ENCODE results near the gene NDUFS6.
"Not testable (repeated sequence)": the region's sequence is repeated elsewhere in the genome, so short reads cannot be mapped to it uniquely, and the experiment has no call there.

Gene NDUFS6

GRCh38 chr5:1805326-1805725 lies 4.1 kb downstream of the NDUFS6 start:
- no peak overlapping the region for H3K4me3 Mint-ChIP-seq
- peaks cover 24% of the 10 kb centered on the region for H3K4me1 Mint-ChIP-seq (ENCODE audit: low read depth)
- H3K36me3 Mint-ChIP-seq (ENCODE audit: low read depth): peaks cover 37% of the 10 kb centered on the region
- no peak overlapping the region for H3K27ac Mint-ChIP-seq
- no peaks in the 10 kb centered on the region for H3K9me3 Mint-ChIP-seq
- no peaks in the 10 kb centered on the region for H3K27me3 Mint-ChIP-seq (ENCODE audit: low read depth)

GRCh38 chr5:1805736-1806135 lies 4.5 kb downstream of the NDUFS6 start:
- H3K27me3 Mint-ChIP-seq (ENCODE audit: low read depth): no peaks in the 10 kb centered on the region
- no peaks in the 10 kb centered on the region for H3K9me3 Mint-ChIP-seq
- peaks cover 37% of the 10 kb centered on the region for H3K36me3 Mint-ChIP-seq (ENCODE audit: low read depth)
- no peak overlapping the region for H3K4me3 Mint-ChIP-seq
- peaks cover 24% of the 10 kb centered on the region for H3K4me1 Mint-ChIP-seq (ENCODE audit: low read depth)
- H3K27ac Mint-ChIP-seq: no peak overlapping the region

DNA sequence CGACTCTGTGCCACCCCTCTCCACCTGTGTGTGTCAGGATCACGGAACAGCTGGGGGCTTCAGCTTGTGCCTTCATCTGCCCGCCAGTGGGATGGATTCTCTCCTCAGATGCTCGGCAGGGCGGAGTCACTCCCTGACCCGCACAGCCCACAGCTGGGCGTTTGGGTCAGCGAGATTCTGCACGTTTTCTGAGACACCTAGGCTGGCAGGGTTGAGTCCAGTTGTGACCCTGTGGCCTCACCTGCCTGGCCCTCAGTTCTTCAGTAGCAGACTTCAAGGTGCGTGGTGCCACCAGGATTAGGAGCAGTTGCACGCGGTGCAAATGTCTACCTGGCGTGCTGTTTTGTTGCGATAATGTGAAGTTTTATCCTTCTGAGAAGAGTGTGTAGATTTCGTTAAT lies 5.0 kb downstream of the NDUFS6 start:
- H3K4me3 Mint-ChIP-seq: no peak overlapping the region
- peaks cover 26% of the 10 kb centered on the region for H3K4me1 Mint-ChIP-seq (ENCODE audit: low read depth)
- no peaks in the 10 kb centered on the region for H3K9me3 Mint-ChIP-seq
- H3K36me3 Mint-ChIP-seq (ENCODE audit: low read depth): peaks cover 37% of the 10 kb centered on the region
- no peaks in the 10 kb centered on the region for H3K27me3 Mint-ChIP-seq (ENCODE audit: low read depth)
- no peak overlapping the region for H3K27ac Mint-ChIP-seq

GRCh38 chr5:1806974-1807373 lies 5.8 kb downstream of the NDUFS6 start:
- Mint-ChIP-seq H3K4me1 (ENCODE audit: low read depth) (peaks cover 24% of the 10 kb centered on the region), H3K9me3 (no peaks in the 10 kb centered on the region), H3K4me3 (no peak overlapping the region), H3K36me3 (ENCODE audit: low read depth) (peaks cover 43% of the 10 kb centered on the region), H3K27ac (no peak overlapping the region), H3K27me3 (ENCODE audit: low read depth) (no peaks in the 10 kb centered on the region)

DNA sequence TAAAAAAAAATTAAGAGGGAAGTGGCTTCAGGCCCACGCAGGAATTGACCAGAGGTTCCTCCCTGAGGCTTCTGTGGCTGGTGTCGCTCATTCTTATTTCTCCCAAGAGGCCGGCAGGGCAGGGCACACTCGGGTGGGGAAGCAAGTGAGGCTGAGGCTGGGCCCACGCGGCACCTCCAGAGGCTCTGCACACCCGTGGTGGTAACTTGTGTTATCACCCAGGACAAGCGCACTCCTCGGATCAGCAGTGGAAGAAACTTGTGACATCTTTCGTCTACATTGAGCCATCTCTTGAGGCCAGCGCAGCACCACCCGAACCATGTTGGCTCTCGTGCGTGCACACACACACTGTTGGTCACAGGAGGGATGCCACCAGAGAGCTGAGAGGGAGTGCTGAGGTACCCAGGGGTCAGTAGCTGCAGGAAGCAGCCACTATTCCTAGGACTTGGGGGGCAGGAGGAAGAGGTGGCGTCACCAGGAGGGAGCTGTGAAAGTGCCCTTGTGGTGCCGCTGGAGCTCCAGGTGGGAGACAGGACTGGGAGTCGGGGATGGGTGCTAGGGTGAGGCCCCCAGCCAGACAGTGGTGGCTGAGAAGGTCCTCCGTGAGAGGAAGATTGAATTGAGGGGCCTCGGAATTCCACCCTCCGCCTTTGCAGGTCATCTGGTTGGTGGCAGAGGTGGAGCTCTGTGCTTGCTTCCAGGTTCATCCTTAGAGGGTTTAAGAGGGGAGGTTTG lies 6.4 kb downstream of the NDUFS6 start:
- Mint-ChIP-seq H3K4me3 (no peak overlapping the region), H3K27me3 (ENCODE audit: low read depth) (no peaks in the 10 kb centered on the region), H3K4me1 (ENCODE audit: low read depth) (peaks cover 22% of the 10 kb centered on the region), H3K9me3 (no peaks in the 10 kb centered on the region), H3K36me3 (ENCODE audit: low read depth) (peaks cover 43% of the 10 kb centered on the region), H3K27ac (no peak overlapping the region)

DNA sequence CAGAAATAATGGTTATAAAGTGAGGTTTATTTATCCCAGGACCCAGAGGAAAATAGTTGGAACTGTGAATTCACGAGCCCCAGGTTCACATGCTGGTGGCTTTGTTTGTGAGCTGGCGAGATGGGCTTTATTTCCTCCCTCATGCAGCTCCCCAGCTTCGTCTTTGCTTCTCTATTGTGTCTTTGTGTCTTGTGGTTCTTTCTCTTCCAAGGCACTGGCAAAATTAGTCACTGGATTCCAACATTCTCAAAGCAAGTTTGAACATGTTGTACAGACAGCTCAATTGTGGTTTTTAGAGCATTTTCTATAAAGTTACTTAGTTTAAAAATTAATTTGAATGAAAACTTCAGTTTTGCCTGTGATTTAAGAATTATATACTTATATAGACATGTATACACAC lies 7.2 kb downstream of the NDUFS6 start:
- H3K27me3 Mint-ChIP-seq (ENCODE audit: low read depth): no peaks in the 10 kb centered on the region
- H3K36me3 Mint-ChIP-seq (ENCODE audit: low read depth): peaks cover 35% of the 10 kb centered on the region

GRCh38 chr5:1809416-1810035 lies 8.3 kb downstream of the NDUFS6 start:
- Mint-ChIP-seq H3K9me3 (no peaks in the 10 kb centered on the region), H3K27ac (no peak overlapping the region), H3K27me3 (ENCODE audit: low read depth) (no peaks in the 10 kb centered on the region), H3K4me1 (ENCODE audit: low read depth) (peaks cover 9% of the 10 kb centered on the region), H3K36me3 (ENCODE audit: low read depth) (peaks cover 35% of the 10 kb centered on the region), H3K4me3 (no peak overlapping the region)

More for the DNA sequence above, 7.2 kb downstream of the NDUFS6 start:
- Mint-ChIP-seq H3K4me1 (ENCODE audit: low read depth) (peaks cover 16% of the 10 kb centered on the region), H3K4me3 (no peak overlapping the region), H3K27ac (no peak overlapping the region), H3K9me3 (no peaks in the 10 kb centered on the region)

DNA sequence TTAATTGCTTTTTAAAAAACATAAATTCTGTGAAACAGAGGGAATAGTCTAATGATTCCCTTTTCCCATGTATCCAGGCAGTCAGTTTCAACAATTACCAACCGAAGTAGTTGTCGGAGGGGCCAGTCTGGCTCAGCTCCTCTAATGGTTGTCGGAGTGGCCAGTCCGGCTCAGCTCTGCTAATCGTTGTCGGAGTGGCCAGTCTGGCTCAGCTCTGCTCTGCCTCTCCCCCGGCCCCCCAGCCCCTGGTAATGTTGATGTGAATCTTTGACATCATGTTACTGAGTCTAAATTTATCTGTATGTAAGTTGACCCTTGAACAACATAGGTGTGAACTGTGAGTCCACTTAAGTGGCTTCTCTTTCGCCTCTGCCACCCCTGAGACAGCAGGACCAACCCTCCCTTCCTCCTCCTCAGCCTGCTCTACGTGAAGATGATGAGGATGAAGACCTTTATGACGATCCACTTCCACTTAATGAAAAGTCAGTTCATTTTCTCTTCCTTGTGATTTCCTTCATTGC lies 9.4 kb downstream of the NDUFS6 start:
- no peaks in the 10 kb centered on the region for H3K9me3 Mint-ChIP-seq
- peaks cover 9% of the 10 kb centered on the region for H3K4me1 Mint-ChIP-seq (ENCODE audit: low read depth)
- H3K4me3 Mint-ChIP-seq: no peak overlapping the region
- peaks cover 35% of the 10 kb centered on the region for H3K36me3 Mint-ChIP-seq (ENCODE audit: low read depth)
- H3K27me3 Mint-ChIP-seq (ENCODE audit: low read depth): no peaks in the 10 kb centered on the region
- no peak overlapping the region for H3K27ac Mint-ChIP-seq

DNA sequence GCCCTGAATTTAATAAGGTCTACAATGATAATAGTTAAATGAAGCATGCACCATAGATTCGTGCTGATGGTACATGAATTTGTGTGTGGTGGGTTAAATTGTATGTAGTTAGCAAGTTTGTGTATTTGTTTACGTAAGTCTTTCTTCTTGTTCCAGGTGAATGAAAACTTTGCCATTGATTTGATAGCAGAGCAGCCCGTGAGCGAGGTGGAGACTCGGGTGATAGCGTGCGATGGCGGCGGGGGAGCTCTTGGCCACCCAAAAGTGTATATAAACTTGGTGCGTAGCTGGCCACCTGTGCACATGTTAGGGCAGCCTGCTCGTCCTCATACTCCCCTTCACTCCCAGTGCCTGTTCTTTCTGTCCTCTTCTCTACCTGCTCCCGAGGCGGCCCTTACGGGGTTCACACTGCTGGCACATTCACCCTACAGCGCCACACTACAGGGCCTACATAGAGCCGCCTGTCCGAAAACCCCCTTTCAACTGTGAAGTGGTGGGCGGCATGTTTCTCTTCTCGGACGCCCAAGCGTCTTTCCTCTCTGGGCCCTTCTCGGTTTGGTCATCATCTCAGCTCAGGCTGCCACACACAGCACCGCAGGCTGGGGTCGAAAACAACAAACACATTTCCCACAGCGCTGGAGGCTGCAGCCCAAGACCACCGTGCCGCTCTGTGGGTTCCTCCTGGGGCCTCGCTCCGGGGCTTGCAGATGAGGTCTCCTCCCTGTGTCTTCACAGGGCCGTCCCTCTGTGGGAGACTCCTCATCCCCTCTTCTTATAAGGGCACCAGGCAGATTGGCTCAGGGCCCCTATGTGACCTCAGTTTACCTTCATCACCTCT lies 13.2 kb downstream of the NDUFS6 start:
- Mint-ChIP-seq H3K4me1 (ENCODE audit: low read depth) (peaks cover 2% of the 10 kb centered on the region), H3K36me3 (ENCODE audit: low read depth) (peaks cover 32% of the 10 kb centered on the region), H3K27me3 (ENCODE audit: low read depth) (no peaks in the 10 kb centered on the region), H3K9me3 (no peaks in the 10 kb centered on the region), H3K27ac (no peak overlapping the region), H3K4me3 (no peak overlapping the region)

DNA sequence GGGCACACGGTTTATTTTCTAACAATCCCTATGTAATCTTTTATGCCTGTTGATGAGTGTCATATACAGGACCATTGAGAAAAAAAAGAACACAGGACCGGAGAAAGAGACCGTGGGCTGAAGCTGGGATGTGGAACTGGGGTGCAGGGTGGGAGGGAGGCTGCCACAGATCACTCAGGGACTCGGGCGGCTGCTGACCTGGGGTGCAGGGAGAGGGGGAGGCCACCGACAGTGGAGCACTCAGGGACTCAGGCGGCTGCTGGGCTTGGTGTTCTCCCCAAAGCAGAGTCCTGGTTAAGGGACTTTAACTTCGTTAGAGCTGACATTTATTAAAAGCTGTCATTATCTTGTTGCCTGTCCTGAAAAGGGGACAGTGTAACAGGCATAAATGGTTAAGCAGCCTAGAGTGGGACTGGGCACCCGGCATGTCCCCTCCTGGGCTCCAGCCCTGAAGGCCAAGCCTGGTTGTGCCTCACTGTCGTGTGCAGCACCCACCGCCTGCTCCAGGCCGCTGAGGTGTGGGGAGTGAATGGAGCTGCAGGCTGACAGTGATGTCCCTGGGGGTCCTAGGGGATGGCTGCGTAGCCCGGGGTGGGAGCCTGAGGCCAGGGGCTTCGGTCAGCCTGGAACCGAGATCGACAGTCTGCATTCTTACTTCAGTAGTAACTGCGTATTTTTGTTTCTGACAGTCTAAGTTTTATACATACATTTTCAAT lies 14.0 kb downstream of the NDUFS6 start:
- Mint-ChIP-seq H3K9me3 (no peaks in the 10 kb centered on the region), H3K4me1 (ENCODE audit: low read depth) (peaks cover 2% of the 10 kb centered on the region), H3K4me3 (no peak overlapping the region), H3K36me3 (ENCODE audit: low read depth) (peaks cover 32% of the 10 kb centered on the region), H3K27me3 (ENCODE audit: low read depth) (no peaks in the 10 kb centered on the region), H3K27ac (no peak overlapping the region)

GRCh38 chr5:1815881-1816292 lies 14.7 kb downstream of the NDUFS6 start:
- H3K27me3 Mint-ChIP-seq (ENCODE audit: low read depth): no peaks in the 10 kb centered on the region
- H3K4me1 Mint-ChIP-seq (ENCODE audit: low read depth): peaks cover under 1% of the 10 kb centered on the region
- peaks cover 36% of the 10 kb centered on the region for H3K36me3 Mint-ChIP-seq (ENCODE audit: low read depth)
- no peak overlapping the region for H3K4me3 Mint-ChIP-seq
- H3K27ac Mint-ChIP-seq: no peak overlapping the region
- H3K9me3 Mint-ChIP-seq: no peaks in the 10 kb centered on the region

DNA sequence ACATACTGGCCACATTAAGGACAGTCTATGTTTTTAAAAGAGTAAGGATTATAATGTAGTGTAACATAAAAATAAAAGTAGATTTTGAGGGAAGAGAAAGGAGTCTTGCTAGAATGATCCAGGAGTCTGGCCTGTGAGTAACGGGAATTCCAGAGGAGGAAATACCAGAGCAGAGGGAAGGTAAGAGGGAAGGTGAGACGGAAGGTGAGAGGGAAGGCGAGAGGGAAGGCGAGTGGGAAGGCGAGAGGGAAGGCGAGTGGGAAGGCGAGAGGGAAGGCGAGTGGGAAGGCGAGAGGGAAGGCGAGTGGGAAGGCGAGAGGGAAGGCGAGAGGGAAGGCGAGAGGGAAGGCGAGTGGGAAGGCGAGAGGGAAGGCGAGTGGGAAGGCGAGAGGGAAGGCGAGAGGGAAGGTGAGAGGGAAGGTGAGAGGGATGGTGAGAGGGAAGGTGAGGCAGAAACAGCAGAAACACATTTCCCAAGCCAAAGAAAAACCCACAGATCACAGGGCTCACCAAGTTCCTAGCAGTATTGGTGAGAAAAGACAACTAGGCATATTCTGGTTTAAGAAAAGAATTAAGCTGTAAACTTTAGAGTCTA lies 15.4 kb downstream of the NDUFS6 start:
- peaks cover 40% of the 10 kb centered on the region for H3K36me3 Mint-ChIP-seq (ENCODE audit: low read depth)
- H3K4me3 Mint-ChIP-seq; H3K9me3 Mint-ChIP-seq; H3K4me1 Mint-ChIP-seq (ENCODE audit: low read depth); H3K27me3 Mint-ChIP-seq (ENCODE audit: low read depth); H3K27ac Mint-ChIP-seq: not testable (repeated sequence)

DNA sequence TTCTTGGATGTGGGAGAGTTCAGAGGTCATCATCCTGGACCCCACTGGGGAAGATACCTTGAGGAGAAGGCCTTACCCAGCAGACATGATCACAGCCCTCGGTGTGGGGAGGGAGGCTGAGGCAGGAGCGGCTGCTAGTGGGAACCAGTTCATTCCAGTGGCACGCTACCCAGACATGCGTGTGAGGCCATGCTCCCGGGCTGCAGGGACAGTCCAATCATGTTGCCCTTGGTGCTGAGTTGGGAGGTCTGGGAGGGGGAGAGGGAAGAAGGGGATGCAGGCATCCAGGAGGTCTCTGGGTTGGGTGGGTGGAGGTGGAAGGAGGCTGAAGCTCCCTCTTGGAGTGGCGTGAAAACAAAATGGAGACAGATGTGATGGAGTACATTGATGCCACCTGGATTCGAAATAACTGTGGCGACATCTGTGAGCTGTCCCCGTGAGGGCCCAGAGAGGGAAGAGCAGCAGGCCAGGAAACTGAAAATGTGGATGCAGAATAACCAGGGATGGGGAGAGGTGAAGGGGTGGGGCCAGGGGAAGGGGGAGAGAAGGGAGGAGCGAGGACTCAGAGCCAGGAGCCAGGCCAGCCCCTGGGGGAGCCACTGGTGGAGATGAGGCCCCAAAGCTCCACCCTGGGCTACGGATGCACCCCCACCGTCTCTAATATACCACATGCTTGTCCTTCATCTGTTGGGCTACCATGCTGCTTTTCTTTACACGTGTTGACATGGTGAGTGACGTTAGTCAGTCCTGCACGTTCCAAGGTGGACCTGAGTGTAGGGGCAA lies 16.2 kb downstream of the NDUFS6 start:
- Mint-ChIP-seq H3K4me1 (ENCODE audit: low read depth) (no peaks in the 10 kb centered on the region), H3K27me3 (ENCODE audit: low read depth) (no peaks in the 10 kb centered on the region), H3K9me3 (no peaks in the 10 kb centered on the region), H3K36me3 (ENCODE audit: low read depth) (peaks cover 39% of the 10 kb centered on the region), H3K4me3 (no peak overlapping the region), H3K27ac (no peak overlapping the region)

Measured in T-helper 1 cell treated with Interleukin-12 subunit alpha and Interleukin-12 subunit beta and Interleukin-4 antibody, amounts not matched to agents 30 μg/mL and 1 μg/mL, for 36 hours (primary cell).